Transverse colon (tissue), 4 donors: Measurements from ENCODE around the gene DAO. TPM values are rescaled to one million over a fixed set of nuclear protein-coding genes. Genes with fewer than 3 reads are reported as not detected.

Experiments
- DNase-seq: peaks from one replicate; pipeline ENCODE4 v3.0.0-alpha.2; 2019
- H3K27ac ChIP-seq, 4 donors: fragments of 200-600 bp; sonication (generic); 2 replicates each; pipeline ENCODE4 v1.5.1; 2016 to 2018; ENCODE audit warnings: inconsistent platforms in 4 of 4
- H3K27me3 ChIP-seq: fragments of 200-600 bp; sonication (generic); 2 replicates; pipeline ENCODE4 v1.5.1; 2017; ENCODE audit warnings: inconsistent platforms
- H3K36me3 ChIP-seq, 4 donors: fragments of 200-600 bp; sonication (generic); 2 replicates each; pipeline ENCODE4 v1.5.1; 2017 to 2019; ENCODE audit warnings: inconsistent platforms in 4 of 4
- H3K4me1 ChIP-seq, 4 donors: fragments of 200-600 bp; sonication (generic); 2 replicates each; pipeline ENCODE4 v1.5.1; 2017 to 2020; ENCODE audit warnings: inconsistent platforms in 4 of 4
- H3K4me3 ChIP-seq, 4 donors: fragments of 200-600 bp; sonication (generic); 1 replicate in 1 of 4; 2 replicates in 3 of 4; pipeline versions ENCODE4 v1.5.1 to v1.6.1; 2017 to 2019; ENCODE audit warnings: inconsistent platforms in 4 of 4
- H3K9me3 ChIP-seq, 2 donors: fragments of 200-600 bp; sonication (generic); 2 replicates each; pipeline ENCODE4 v1.5.1; 2017 to 2019; ENCODE audit warnings: inconsistent platforms in 2 of 2
- CTCF ChIP-seq, 5 experiments: fragments of 200-600 bp in 3 of 5; fragments of 450-650 bp in 2 of 5; sonication (generic) in 3 of 5; IDR thresholded peaks; 1 replicate in 2 of 5; 2 replicates in 3 of 5; pipeline ENCODE4 v1.5.1; 2016 to 2017; ENCODE audit warnings: antibody characterized with exemption in 5 of 5, inconsistent platforms in 3 of 5, mild to moderate bottlenecking in 2 of 5, moderate library complexity in 1 of 5
- EP300 ChIP-seq: sonication (generic); formaldehyde crosslinking; IDR thresholded peaks from one replicate; pipeline ENCODE4 v1.6.1; 2017; ENCODE audit warnings: antibody characterized with exemption, low read depth
- POLR2A ChIP-seq: fragments of 450-650 bp; IDR thresholded peaks from one replicate; pipeline ENCODE4 v1.6.1; 2016; ENCODE audit warnings: antibody characterized with exemption, mild to moderate bottlenecking, moderate library complexity
- POLR2AphosphoS5 ChIP-seq, 3 donors: sonication (generic); formaldehyde crosslinking; IDR thresholded peaks; one replicate each; pipeline ENCODE4 v1.6.1; 2016; ENCODE audit warnings: antibody characterized with exemption in 3 of 3
- WGBS, 2 donors: methylation state at CpG; one replicate each; pipeline ENCODE4 v1.1.5; 2018; ENCODE audit warnings: low coverage in 1 of 2; 5-methylcytosine and 5-hydroxymethylcytosine counted together
- in situ Hi-C, 4 donors: fragments of 200-750 bp; cut with MboI; loops; one replicate each; pipeline versions ENCODE4 v1.15.0 to v1.15.1; 2017; ENCODE audit warnings: low sequenced_read_pairs in 3 of 4, low pct_ligation_motif_present in 1 of 4, low pct_unique_long_range_greater_than_20kb in 1 of 4
- intact Hi-C: fragments of 100-400 bp; cut with DNase I; formaldehyde crosslinking; loops from one replicate; pipeline ENCODE4 v1.15.1; 2023; ENCODE audit warnings: low total_unique reads
- total RNA-seq, 4 donors: library from RNA; depleted of rRNA; stranded (reverse); fragments of >200 nt; gene quantifications; one replicate each; pipeline ENCODE4 v1.1.0, GENCODE V29; 2016

DAO gene
- total RNA-seq, 4 donors from 2014 or later, result 3.7 to 7.1 (median 4.4) TPM; not detected in 1

GRCh38 chr12:108906971-108907370 lies 27.1 kb downstream of the DAO start:
- WGBS, 2 donors, result 84 to 88% methylated on average over 1 to 2 of the region's 2 CpGs
- no peak for DNase-seq
- Histone ChIP-seq H3K27me3 (no peaks in the 10 kb centered on the region), H3K27ac (no peak overlapping the region), H3K36me3 (no peaks in the 10 kb centered on the region), H3K4me3 (no peak overlapping the region), H3K9me3 (no peaks in the 10 kb centered on the region), H3K4me1 (no peaks in the 10 kb centered on the region)
- intact Hi-C loops (no loop called here), in situ Hi-C loops (no loop called here)
- TF ChIP-seq CTCF (IDR thresholded peaks at IDR 0.05) (no peak), EP300 (no peak), POLR2A (no peak), POLR2AphosphoS5 (IDR thresholded peaks at IDR 0.05) (no peak)

- peak overlapping the region in 1 of 4 donors; percentile 20 for H3K27ac ChIP-seq
- intact Hi-C loops, result no loop called here
- 42% methylated on average over 2 of the region's 2 CpGs; no CpG with 5 or more reads in 1 of the 2 donors for WGBS, 2 donors
- no peak for DNase-seq
- no peaks in the 10 kb centered on the region for H3K9me3 ChIP-seq
- in situ Hi-C loops, result no loop called here
- H3K4me1 ChIP-seq, result no peaks in the 10 kb centered on the region
- no peak for TF ChIP-seq CTCF (IDR thresholded peaks at IDR 0.05)
- TF ChIP-seq POLR2AphosphoS5 (IDR thresholded peaks at IDR 0.05), result no peak
- no peak for TF ChIP-seq POLR2A
- no peak for TF ChIP-seq EP300
- no peak overlapping the region for H3K4me3 ChIP-seq
- no peaks in the 10 kb centered on the region for H3K36me3 ChIP-seq
- H3K27me3 ChIP-seq, result no peaks in the 10 kb centered on the region
Observed at GRCh38 chr12:108907839-108908351, 28.0 kb downstream of the DAO start.

DNA sequence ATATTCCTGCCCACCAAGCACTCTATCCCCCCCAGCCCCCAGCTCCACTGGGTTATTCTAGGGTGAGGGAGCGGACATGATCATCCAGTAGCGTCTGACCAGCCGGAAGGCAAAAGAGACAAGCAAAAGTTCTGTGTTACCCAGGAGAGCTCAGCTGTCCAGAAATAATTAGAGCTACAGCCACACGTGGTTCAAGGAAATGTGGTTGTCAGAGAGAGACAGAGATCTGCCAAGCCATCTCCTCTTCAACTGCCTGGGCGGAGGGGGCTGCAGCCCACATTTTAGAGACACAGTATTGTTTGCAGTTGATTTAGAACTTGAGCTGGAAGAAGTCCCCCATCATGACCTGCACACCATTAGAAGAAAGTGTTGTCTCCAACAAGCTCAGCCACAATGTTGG lies 30.4 kb downstream of the DAO start:
- Histone ChIP-seq H3K27me3 (no peaks in the 10 kb centered on the region), H3K27ac (no peak overlapping the region), H3K4me1 (no peaks in the 10 kb centered on the region), H3K4me3 (no peak overlapping the region), H3K9me3 (no peaks in the 10 kb centered on the region), H3K36me3 (no peaks in the 10 kb centered on the region)
- in situ Hi-C loops (no loop called here), intact Hi-C loops (no loop called here)
- TF ChIP-seq POLR2AphosphoS5 (IDR thresholded peaks at IDR 0.05) (no peak), CTCF (IDR thresholded peaks at IDR 0.05) (no peak), POLR2A (no peak), EP300 (no peak)
- no peak for DNase-seq
- WGBS, 2 donors, result 77 to 100% methylated on average over 1 to 5 of the region's 5 CpGs

DNA sequence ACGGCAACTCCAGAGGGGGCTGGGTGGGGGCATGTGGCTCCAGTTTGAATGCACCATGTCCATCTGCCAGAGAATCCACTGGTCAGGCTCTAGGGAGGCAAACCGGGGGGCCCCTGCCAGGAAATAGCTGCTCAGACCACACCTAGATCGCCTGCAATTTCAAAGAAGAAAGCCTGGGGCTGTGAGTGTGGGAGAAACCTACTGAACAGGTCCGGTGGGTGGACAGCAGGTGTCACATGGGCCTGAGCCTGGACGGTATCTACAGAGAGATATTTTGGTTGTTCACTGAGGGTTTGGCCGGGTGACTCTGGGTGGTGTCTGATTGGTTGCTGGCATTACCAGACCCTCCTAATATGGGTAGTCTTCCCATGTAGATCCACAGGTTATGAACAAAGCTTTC lies 32.0 kb downstream of the DAO start:
- H3K27ac ChIP-seq, result no peak overlapping the region
- in situ Hi-C loops, result no loop called here
- DNase-seq, result no peak
- no peaks in the 10 kb centered on the region for H3K4me1 ChIP-seq
- no peaks in the 10 kb centered on the region for H3K9me3 ChIP-seq
- no peaks in the 10 kb centered on the region for H3K36me3 ChIP-seq
- WGBS, 2 donors, result 51% methylated on average over 5 of the region's 6 CpGs; no CpG with 5 or more reads in 1 of the 2 donors
- H3K4me3 ChIP-seq, result no peak overlapping the region
- no peaks in the 10 kb centered on the region for H3K27me3 ChIP-seq
- intact Hi-C loops, result no loop called here
- TF ChIP-seq EP300, result no peak

GRCh38 chr12:108912361-108912760 lies 32.5 kb downstream of the DAO start:
- DNase-seq, result no peak
- in situ Hi-C loops (no loop called here), intact Hi-C loops (no loop called here)
- Histone ChIP-seq H3K27me3 (no peaks in the 10 kb centered on the region), H3K27ac (no peak overlapping the region), H3K9me3 (no peaks in the 10 kb centered on the region), H3K4me3 (no peak overlapping the region), H3K4me1 (no peaks in the 10 kb centered on the region), H3K36me3 (no peaks in the 10 kb centered on the region)
- TF ChIP-seq POLR2AphosphoS5 (IDR thresholded peaks at IDR 0.05) (no peak), EP300 (no peak), CTCF (IDR thresholded peaks at IDR 0.05) (no peak), POLR2A (no peak)
- 88 to 100% methylated on average over 1 to 9 of the region's 9 CpGs for WGBS, 2 donors
